Spleen (tissue), 7 donors: ENCODE measurements around the gene ERAP2.

Source experiments
- POLR2AphosphoS5 ChIP-seq, 3 donors: sonication (generic); formaldehyde crosslinking; IDR thresholded peaks; one replicate each; pipeline ENCODE4 v1.5.1; 2017; ENCODE audit warnings: antibody characterized with exemption in 3 of 3
- TF ChIP-seq, protein P1 (sequence below), 11 experiments: fragments of 200-600 bp in 7 of 11; fragments of 450-650 bp in 4 of 11; sonication (generic) in 4 of 11; IDR thresholded peaks in 8 of 11; conservative IDR thresholded peaks in 3 of 11; 1 replicate in 7 of 11; 2 replicates in 4 of 11; pipeline versions ENCODE4 v1.4.0 to v1.8.0; 2016 to 2021; ENCODE audit warnings: antibody characterized with exemption in 11 of 11, inconsistent platforms in 4 of 11, mild to moderate bottlenecking in 1 of 11
- donor health status: DM: no; HTN: no; CAD: no; lungs with moderate emphysema.
- donor health status: DM: no; HTN: no; CAD: no.
- donor health status: DM: no; HTN: no; CAD: no.

DNA sequence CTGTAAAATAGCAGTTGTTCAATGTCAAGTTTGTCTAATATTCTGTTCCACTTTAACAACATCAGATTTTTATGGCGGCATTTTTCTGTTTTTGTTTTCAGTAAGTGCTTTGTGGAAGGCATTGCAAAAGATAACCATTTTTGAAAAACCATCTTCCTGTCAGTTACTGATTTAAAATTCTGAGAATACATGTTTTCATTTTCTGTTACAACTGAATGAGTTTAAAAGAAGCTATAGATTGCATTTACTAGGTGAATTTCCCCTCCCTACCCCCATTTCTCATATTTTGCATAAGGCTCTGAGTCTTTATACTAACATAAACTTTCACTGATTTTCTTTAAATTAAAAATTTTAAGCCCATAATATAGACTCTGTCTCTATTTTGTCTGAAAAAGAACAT, 4.6 kb upstream of the ERAP2 start:
- TF ChIP-seq, protein P1, sequence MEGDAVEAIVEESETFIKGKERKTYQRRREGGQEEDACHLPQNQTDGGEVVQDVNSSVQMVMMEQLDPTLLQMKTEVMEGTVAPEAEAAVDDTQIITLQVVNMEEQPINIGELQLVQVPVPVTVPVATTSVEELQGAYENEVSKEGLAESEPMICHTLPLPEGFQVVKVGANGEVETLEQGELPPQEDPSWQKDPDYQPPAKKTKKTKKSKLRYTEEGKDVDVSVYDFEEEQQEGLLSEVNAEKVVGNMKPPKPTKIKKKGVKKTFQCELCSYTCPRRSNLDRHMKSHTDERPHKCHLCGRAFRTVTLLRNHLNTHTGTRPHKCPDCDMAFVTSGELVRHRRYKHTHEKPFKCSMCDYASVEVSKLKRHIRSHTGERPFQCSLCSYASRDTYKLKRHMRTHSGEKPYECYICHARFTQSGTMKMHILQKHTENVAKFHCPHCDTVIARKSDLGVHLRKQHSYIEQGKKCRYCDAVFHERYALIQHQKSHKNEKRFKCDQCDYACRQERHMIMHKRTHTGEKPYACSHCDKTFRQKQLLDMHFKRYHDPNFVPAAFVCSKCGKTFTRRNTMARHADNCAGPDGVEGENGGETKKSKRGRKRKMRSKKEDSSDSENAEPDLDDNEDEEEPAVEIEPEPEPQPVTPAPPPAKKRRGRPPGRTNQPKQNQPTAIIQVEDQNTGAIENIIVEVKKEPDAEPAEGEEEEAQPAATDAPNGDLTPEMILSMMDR (IDR thresholded peaks at IDR 0.05 in 8 of 11, conservative IDR thresholded peaks at IDR 0.05 in 3 of 11), result no peak
- TF ChIP-seq POLR2AphosphoS5 (IDR thresholded peaks at IDR 0.05), result no peak
